Measurements from ENCODE around the gene NPB.
A peak's percentile ranks its signal among the peaks of the same experiment; 100 is the strongest.

NPB gene

DNA sequence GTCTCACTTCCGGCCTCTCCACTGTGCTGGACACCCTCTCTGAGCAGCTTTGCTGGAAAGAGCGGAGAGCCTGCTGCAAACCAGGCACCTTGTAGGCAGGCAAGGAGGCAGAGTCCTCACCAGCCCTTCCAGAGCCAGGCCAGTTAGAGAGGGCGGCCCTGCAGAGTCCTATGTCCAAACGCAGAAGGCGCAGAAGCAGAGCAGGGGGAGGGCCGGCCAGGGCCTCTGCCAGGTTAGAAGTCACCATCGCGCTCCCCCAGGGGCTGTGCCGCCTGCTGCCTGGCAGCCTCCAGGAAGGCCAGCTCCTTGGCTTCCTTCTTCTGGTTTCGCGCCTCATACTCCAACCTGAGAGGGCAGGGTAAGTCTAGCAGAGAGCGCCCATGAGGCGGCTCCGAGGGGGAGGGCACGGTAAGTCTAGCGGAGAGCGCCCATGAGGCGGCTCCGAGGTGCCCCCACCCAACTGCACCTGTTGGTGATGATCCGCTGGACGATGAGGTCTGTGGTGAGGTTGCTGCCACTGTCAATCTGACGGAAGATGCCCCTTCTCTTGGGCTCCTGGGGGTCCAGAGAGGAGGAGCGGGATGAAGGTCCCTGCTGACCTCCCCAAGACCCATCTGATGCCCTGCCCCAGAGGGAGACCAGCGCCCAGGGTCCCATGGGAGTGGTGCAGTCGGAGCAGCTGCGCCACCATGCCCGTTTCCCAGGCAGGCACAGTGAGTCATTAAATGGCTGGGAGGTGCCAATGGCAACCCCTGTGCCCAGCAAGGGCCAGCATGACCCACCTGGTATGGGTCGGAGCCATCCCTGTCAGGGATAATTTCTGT lies 2.8 kb downstream of the NPB start:
- no peak overlapping the region for H3K4me3 ChIP-seq (replicated peaks in 1 of 2; ENCODE audit: low read depth in 2 of 2, low read length in 2 of 2)
- no peak for DNase-seq (ENCODE audit: low read depth in 2 of 2)
- TF ChIP-seq, protein P1, sequence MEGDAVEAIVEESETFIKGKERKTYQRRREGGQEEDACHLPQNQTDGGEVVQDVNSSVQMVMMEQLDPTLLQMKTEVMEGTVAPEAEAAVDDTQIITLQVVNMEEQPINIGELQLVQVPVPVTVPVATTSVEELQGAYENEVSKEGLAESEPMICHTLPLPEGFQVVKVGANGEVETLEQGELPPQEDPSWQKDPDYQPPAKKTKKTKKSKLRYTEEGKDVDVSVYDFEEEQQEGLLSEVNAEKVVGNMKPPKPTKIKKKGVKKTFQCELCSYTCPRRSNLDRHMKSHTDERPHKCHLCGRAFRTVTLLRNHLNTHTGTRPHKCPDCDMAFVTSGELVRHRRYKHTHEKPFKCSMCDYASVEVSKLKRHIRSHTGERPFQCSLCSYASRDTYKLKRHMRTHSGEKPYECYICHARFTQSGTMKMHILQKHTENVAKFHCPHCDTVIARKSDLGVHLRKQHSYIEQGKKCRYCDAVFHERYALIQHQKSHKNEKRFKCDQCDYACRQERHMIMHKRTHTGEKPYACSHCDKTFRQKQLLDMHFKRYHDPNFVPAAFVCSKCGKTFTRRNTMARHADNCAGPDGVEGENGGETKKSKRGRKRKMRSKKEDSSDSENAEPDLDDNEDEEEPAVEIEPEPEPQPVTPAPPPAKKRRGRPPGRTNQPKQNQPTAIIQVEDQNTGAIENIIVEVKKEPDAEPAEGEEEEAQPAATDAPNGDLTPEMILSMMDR (IDR thresholded peaks at IDR 0.05; ENCODE audit: low read depth, low read length): no peak

DNA sequence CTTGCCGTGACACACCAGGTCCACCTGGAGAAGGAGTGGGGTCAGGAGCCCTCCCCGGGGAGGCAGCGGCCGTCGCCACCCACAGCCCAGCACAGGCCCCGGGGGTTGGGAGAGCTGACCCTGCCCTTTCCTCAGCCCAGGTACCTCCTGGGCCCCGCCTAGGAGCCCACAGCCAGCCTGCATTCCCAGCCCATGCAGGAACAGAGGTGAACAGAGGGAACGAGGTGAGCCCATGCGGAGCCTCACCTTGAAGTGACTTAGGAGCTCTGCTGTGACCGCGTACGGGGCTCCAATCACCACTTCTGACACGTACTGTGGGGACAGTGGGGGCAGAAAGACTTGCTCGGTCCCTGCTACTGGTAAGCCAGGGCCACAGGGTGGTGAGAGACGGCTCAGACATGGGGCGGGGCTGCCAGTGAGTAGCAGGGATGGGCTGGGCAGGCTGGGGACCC lies 3.4 kb downstream of the NPB start:
- H3K4me3 ChIP-seq (replicated peaks in 1 of 2; ENCODE audit: low read depth in 2 of 2, low read length in 2 of 2): no peak overlapping the region
- TF ChIP-seq, protein P1 (IDR thresholded peaks at IDR 0.05; ENCODE audit: low read depth, low read length): no peak
- DNase-seq (ENCODE audit: low read depth in 2 of 2): no peak

DNA sequence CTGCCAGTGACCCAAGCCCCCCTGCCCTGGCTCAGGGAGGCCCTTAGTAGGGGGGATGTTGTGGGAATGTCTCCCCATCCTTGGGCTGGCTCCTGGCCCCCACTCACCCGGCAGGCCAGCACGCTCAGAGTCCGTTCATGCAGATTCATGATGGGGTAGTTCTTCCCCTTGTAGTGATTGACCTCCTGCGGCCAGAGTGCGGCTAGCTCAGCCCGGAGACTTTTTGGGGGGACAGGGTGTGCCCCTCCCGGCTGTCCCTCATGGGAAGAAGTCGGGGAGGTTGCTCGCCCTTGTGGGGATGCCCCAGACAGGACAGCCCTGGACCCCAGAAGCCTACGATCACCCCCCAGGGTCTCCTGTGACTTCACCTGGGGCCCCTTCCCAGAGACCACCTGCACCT lies 4.0 kb downstream of the NPB start:
- no peak for DNase-seq (ENCODE audit: low read depth in 2 of 2)
- no peak overlapping the region for H3K4me3 ChIP-seq (replicated peaks in 1 of 2; ENCODE audit: low read depth in 2 of 2, low read length in 2 of 2)
- TF ChIP-seq, protein P1 (IDR thresholded peaks at IDR 0.05; ENCODE audit: low read depth, low read length): no peak

DNA sequence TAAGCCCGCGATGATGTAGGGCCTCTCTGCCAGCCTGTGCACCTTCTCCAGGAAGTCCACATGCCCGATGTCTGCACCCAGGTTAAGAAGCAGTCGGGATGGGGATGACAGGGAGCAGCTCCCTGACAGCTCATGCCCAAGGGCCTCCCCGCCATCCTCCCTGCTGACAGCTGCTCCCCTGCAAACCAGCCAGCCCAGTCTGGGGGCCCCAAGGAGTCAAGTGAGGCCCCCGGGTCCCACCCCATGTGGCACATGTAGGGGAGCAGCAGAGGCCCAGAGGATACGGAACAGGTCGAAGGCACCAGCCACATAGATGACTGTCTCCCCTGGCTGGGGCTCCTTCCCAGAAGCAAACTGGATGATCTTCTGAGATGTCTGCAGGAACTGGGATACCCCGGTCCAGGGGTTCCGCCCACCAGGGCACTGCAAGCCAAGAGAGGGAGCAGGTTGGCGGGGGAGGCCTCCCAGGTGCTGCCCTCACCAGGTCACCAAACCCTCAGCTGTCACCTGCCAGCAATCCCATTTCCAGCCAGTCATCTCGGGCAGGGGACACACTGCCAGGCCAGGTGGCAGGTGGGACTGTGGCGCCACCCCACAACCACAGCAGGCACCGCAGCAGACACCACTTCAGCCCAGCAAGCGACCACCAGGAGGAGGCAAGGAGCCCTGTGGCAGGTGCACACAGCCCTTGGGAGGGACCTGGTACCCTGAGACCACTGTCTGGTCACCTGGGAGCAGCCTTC lies 4.6 kb downstream of the NPB start:
- DNase-seq (ENCODE audit: low read depth in 2 of 2): no peak
- no peak overlapping the region for H3K4me3 ChIP-seq (replicated peaks in 1 of 2; ENCODE audit: low read depth in 2 of 2, low read length in 2 of 2)
- TF ChIP-seq, protein P1 (IDR thresholded peaks at IDR 0.05; ENCODE audit: low read depth, low read length): no peak

DNA sequence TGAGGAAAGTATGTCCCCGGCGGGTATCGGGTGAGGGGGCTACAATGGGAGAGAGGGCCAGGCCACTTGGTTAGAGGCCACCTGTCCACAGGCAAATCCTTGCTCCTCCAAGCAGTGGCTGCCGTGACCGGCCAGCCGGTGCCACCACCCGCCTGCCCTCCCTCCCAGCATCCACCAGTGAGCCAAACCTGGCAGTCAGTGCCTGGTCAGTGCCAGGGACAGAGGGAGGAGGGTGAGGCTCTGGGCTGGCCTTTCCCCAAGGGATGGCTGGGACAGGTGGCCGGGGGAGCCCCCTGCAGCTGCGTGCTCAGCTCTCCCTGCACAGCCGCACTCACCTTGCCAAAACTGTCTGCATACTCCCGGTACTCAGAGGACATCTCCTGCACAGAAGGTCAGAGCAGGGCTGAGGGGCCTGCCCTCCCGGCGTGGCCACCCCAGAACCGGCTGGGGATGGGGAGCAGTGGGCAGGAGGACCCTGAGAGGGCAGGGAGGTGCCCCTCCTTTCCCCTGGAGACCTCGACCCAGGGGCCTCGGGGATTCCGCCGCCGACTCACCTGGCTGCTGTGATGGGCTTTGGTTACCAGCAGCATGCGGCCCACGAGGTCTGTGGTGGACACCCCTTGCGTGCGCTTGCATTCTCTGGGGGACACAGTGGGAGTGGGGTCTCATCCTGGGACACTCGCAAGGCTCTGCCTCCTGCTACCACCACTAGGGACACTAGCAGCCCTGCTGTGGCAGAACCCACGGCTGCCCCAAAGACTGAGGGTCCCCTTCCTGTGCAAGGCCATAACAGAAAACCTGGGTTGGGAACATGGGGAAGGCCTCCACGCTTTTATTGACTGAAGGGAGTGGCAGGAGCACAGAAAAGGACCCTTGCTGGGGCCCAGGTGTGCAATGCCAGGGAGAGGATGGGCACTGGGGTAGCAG lies 5.4 kb downstream of the NPB start:
- TF ChIP-seq, protein P1 (IDR thresholded peaks at IDR 0.05; ENCODE audit: low read depth, low read length): peak; percentile 4
- DNase-seq (ENCODE audit: low read depth in 2 of 2): no peak
- H3K4me3 ChIP-seq (replicated peaks in 1 of 2; ENCODE audit: low read depth in 2 of 2, low read length in 2 of 2): no peak overlapping the region

DNA sequence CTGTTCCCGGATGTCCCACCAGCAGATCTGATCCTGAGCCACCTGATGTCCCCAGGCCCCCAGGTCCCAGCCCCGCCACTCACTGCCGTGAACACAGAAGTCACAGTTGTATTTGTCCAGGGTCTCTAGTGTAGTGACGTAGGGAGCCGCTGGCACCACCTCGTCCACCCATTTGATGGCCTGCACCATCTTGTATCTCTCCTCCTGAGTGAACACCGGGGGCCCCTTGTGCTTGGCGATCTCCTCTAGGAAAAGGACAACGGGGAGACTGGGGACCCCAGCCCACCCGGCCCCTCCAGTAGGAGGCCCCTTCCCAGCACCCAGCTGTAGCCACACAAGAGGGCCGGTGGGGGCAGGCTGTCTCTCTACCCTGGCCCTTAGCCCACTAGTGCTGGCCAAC lies 6.8 kb downstream of the NPB start:
- no peak overlapping the region for H3K4me3 ChIP-seq (replicated peaks in 1 of 2; ENCODE audit: low read depth in 2 of 2, low read length in 2 of 2)
- TF ChIP-seq, protein P1 (IDR thresholded peaks at IDR 0.05; ENCODE audit: low read depth, low read length): no peak
- no peak for DNase-seq (ENCODE audit: low read depth in 2 of 2)

Measured in cardiac fibroblast (primary cell).